Measurements from ENCODE around the gene RALGPS1.

GRCh38 chr9:127186806-127187205 is 272.2 kb downstream of the RALGPS1 start:
- no peak for TF ChIP-seq TARDBP (IDR thresholded peaks at IDR 0.05)
- no peak for TF ChIP-seq SUZ12 (IDR thresholded peaks at IDR 0.05)

Data from HEK293T (cell line).